ENCODE results near the gene TBCD.

- TF ChIP-seq CTCF (IDR thresholded peaks at IDR 0.05; ENCODE audit: insufficient read depth, low read length, poor library complexity, severe bottlenecking) (no peak), EZH2phosphoT487 (conservative IDR thresholded peaks at IDR 0.05; ENCODE audit: low read length) (no peak)
Observed at GRCh38 chr17:82963104-82963950, 211.5 kb downstream of the TBCD start.
